Naive thymus-derived CD4-positive, alpha-beta T cell (primary cell): ENCODE results near the gene ZNF213. TPM values are rescaled to one million over a fixed set of nuclear protein-coding genes. Genes with fewer than 3 reads are reported as not detected.

Experiments
- ATAC-seq: fragments of 150-1000 bp; cut with Tn5 transposase; 2 replicates; pipeline ENCODE4 v1.10.0; 2021; ENCODE audit warnings: mild to moderate bottlenecking, moderate library complexity
- CTCF ChIA-PET: fragments of 350-600 bp; sonication (Branson Sonifier 250); formaldehyde crosslinking; loops from one replicate; lab custom pipeline; 2021; ENCODE audit warnings: antibody characterized with exemption; lab: Charles Lee
- POLR2A ChIA-PET: fragments of 350-600 bp; sonication (Branson Sonifier 250); formaldehyde crosslinking; loops from one replicate; lab custom pipeline; 2021; ENCODE audit warnings: antibody characterized with exemption, inconsistent platforms; lab: Charles Lee
- DNase-seq, 9 donors: peaks; one replicate each; pipeline versions ENCODE4 v3.0.0 to v3.0.0-alpha.2; 2020 to 2022; ENCODE audit warnings: mixed read lengths in 1 of 9
- H3K27ac ChIP-seq: one replicate; pipeline ENCODE4 v1.7.0; 2013; ENCODE audit warnings: mild to moderate bottlenecking, low read depth, low read length, moderate library complexity
- H3K27me3 ChIP-seq, 2 donors: one replicate each; pipeline ENCODE4 v1.7.0; 2013; ENCODE audit warnings: low read length in 2 of 2, mild to moderate bottlenecking in 2 of 2, moderate library complexity in 2 of 2; ENCODE audit not compliant: control insufficient read depth in 2 of 2, insufficient read depth in 2 of 2
- H3K36me3 ChIP-seq, 3 experiments: 1 replicate in 2 of 3; 2 replicates in 1 of 3; pipeline ENCODE4 v1.7.0; 2013; ENCODE audit warnings: low read length in 3 of 3, mild to moderate bottlenecking in 3 of 3, moderate library complexity in 1 of 3; ENCODE audit not compliant: insufficient read depth in 3 of 3, control insufficient read depth in 2 of 3
- H3K4me1 ChIP-seq, 2 donors: one replicate each; pipeline ENCODE4 v1.7.0; 2013; ENCODE audit warnings: low read length in 2 of 2, mild to moderate bottlenecking in 2 of 2, moderate library complexity in 1 of 2; ENCODE audit not compliant: control insufficient read depth in 2 of 2, insufficient read depth in 2 of 2
- H3K4me3 ChIP-seq: 2 replicates; pipeline ENCODE4 v1.7.0; 2013; ENCODE audit warnings: mild to moderate bottlenecking, low read length
- H3K9me3 ChIP-seq, 3 experiments: 1 replicate in 2 of 3; 2 replicates in 1 of 3; pipeline ENCODE4 v1.7.0; 2013; ENCODE audit warnings: low read length in 3 of 3; ENCODE audit not compliant: control insufficient read depth in 2 of 3
- H3K27ac Mint-ChIP-seq, 9 donors: one replicate each; pipeline ENCODE4 v1.8.0; 2020 to 2022; ENCODE audit warnings: mixed read lengths in 9 of 9, mild to moderate bottlenecking in 8 of 9, moderate library complexity in 5 of 9, inconsistent platforms in 2 of 9
- H3K27me3 Mint-ChIP-seq, 5 donors: one replicate each; pipeline ENCODE4 v1.8.0; 2021 to 2022; ENCODE audit warnings: mixed read lengths in 5 of 5, mild to moderate bottlenecking in 1 of 5
- H3K36me3 Mint-ChIP-seq, 5 donors: one replicate each; pipeline ENCODE4 v1.8.0; 2020 to 2022; ENCODE audit warnings: mixed read lengths in 5 of 5, mild to moderate bottlenecking in 3 of 5, inconsistent platforms in 1 of 5
- H3K4me1 Mint-ChIP-seq, 7 donors: one replicate each; pipeline ENCODE4 v1.8.0; 2020 to 2022; ENCODE audit warnings: mixed read lengths in 7 of 7, mild to moderate bottlenecking in 3 of 7, inconsistent platforms in 1 of 7
- H3K4me3 Mint-ChIP-seq, 10 donors: one replicate each; pipeline ENCODE4 v1.8.0; 2020 to 2022; ENCODE audit warnings: mild to moderate bottlenecking in 10 of 10, mixed read lengths in 10 of 10, moderate library complexity in 6 of 10, inconsistent platforms in 2 of 10
- H3K9me3 Mint-ChIP-seq, 11 donors: one replicate each; pipeline ENCODE4 v1.8.0; 2020 to 2022; ENCODE audit warnings: mixed read lengths in 11 of 11, mild to moderate bottlenecking in 4 of 11, inconsistent platforms in 1 of 11, moderate library complexity in 1 of 11
- intact Hi-C, 2 donors: fragments of 100-400 bp; cut with micrococcal nuclease; formaldehyde crosslinking; loops; one replicate each; pipeline ENCODE4 v1.15.1; 2023
- polyA plus RNA-seq, 2 donors: library from polyadenylated mRNA; unstranded; fragments of 300-500 nt; fragmentation: Illumina TruSeq; gene quantifications; one replicate each; pipeline ENCODE4 v1.2.3, GENCODE V29; 2021
- total RNA-seq, 6 experiments: library from RNA in 5 of 6; stranded (reverse) in 5 of 6; gene quantifications; 1 replicate in 5 of 6; 2 replicates in 1 of 6; pipeline ENCODE4 v1.2.3 and lab custom pipeline; 2021 to 2026

ZNF213 gene
- total and polyA plus RNA-seq, 7 experiments from 2014 or later, result 1.7 to 14.0 (median 6.5) TPM

DNA sequence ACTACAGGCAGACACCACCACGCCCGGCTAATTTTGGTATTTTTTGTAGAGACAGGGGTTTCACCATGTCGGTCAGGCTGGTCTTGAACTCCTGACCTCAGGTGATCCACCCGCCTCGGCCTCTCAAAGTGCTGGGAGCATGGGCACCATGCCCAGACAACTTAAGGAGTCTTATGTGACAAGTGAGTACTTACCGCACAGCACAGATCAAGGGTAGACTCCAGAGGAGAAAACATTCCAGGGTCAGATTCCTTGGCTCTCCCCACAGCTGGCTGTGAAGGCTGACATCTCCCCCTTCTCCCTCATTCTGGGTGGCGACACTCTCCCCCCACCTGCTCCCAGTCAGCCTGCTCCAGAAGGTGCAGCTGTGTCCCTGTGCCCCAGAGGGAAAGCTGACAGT lies 46.4 kb upstream of the ZNF213 start:
- POLR2A ChIA-PET, result interaction anchor here (0.5 to 1.8 kb wide), 5 partner anchors 13 to 490 kb away, joined by 3 to 12 read pairs (median 4); partner anchors contain the start of gene IL32
- H3K4me3 Mint-ChIP-seq, result peak overlapping the region in 6 of 10 donors; percentile 45 to 76 (median 67)

GRCh38 chr16:3088925-3089716 lies 45.7 kb upstream of the ZNF213 start:
- Mint-ChIP-seq H3K4me1 (peaks cover 20 to 63% (median 47%) of the 10 kb centered on the region in 7 donors), H3K27me3 (no peaks in the 10 kb centered on the region), H3K36me3 (peaks cover 0 to 10% (median 0%) of the 10 kb centered on the region in 5 donors), H3K27ac (peak overlapping the region in 2 of 9 donors; percentile 45 to 48), H3K4me3 (peak overlapping the region in 1 of 10 donors; percentile 14), H3K9me3 (no peaks in the 10 kb centered on the region)
- Histone ChIP-seq H3K36me3 (no peaks in the 10 kb centered on the region), H3K27me3 (no peaks in the 10 kb centered on the region), H3K27ac (no peak overlapping the region), H3K9me3 (no peaks in the 10 kb centered on the region), H3K4me1 (peaks cover 10 to 26% of the 10 kb centered on the region in 2 donors), H3K4me3 (no peak overlapping the region)
- DNase-seq (no peak), ATAC-seq (no peak)
- intact Hi-C loops, result no loop called here
- ChIA-PET POLR2A (interaction anchor here (0.5 to 1.4 kb wide), 6 partner anchors 9 to 489 kb away, joined by 3 to 5 read pairs (median 4); partner anchors contain the start of gene IL32), CTCF (interaction anchor here (0.9 to 2.7 kb wide), 5 partner anchors 10 to 40 kb away, joined by 3 to 12 read pairs (median 5); partner anchors contain the start of gene ZSCAN10)

More for the DNA sequence above, 46.4 kb upstream of the ZNF213 start:
- Mint-ChIP-seq H3K27me3 (no peaks in the 10 kb centered on the region), H3K4me1 (peaks cover 20 to 66% (median 54%) of the 10 kb centered on the region in 7 donors), H3K27ac (peak overlapping the region in 6 of 9 donors; percentile 45 to 83 (median 60)), H3K9me3 (no peaks in the 10 kb centered on the region), H3K36me3 (peaks cover 0 to 14% (median 0%) of the 10 kb centered on the region in 5 donors)
- no peak for DNase-seq
- Histone ChIP-seq H3K36me3 (no peaks in the 10 kb centered on the region), H3K4me1 (peaks cover 10 to 26% of the 10 kb centered on the region in 2 donors), H3K27me3 (no peaks in the 10 kb centered on the region), H3K9me3 (no peaks in the 10 kb centered on the region), H3K4me3 (no peak overlapping the region), H3K27ac (no peak overlapping the region)
- intact Hi-C loops, result no loop called here
- CTCF ChIA-PET, result interaction anchor here (0.9 kb wide), 3 partner anchors 11 to 29 kb away, joined by 3 to 5 read pairs (median 3); partner anchors contain the start of gene ZSCAN10
- ATAC-seq, result no peak

GRCh38 chr16:3089717-3090592 lies 44.9 kb upstream of the ZNF213 start:
- Mint-ChIP-seq H3K4me1 (peaks cover 23 to 65% (median 47%) of the 10 kb centered on the region in 7 donors), H3K27ac (peak overlapping the region in 1 of 9 donors; percentile 83), H3K4me3 (no peak overlapping the region), H3K36me3 (peaks cover 0 to 14% (median 0%) of the 10 kb centered on the region in 5 donors), H3K9me3 (no peaks in the 10 kb centered on the region), H3K27me3 (no peaks in the 10 kb centered on the region)
- no peak overlapping the region for H3K4me3 ChIP-seq
- CTCF ChIA-PET, result interaction anchor here (0.9 to 2.7 kb wide), 3 partner anchors 15 to 58 kb away, joined by 3 to 12 read pairs (median 12); no protein-coding TSS in a partner anchor
- no peak for ATAC-seq
- H3K36me3 ChIP-seq, result no peaks in the 10 kb centered on the region
- H3K27ac ChIP-seq, result no peak overlapping the region
- no peaks in the 10 kb centered on the region for H3K27me3 ChIP-seq
- no peak for DNase-seq
- H3K4me1 ChIP-seq, result peaks cover 18 to 35% of the 10 kb centered on the region in 2 donors
- no peaks in the 10 kb centered on the region for H3K9me3 ChIP-seq
- intact Hi-C loops, result no loop called here
- POLR2A ChIA-PET, result interaction anchor here (0.8 to 1.6 kb wide), 8 partner anchors 8 to 61 kb away, joined by 3 to 15 read pairs (median 4); partner anchors contain the start of gene IL32

- Mint-ChIP-seq H3K4me3 (peak overlapping the region in 1 of 10 donors; percentile 8), H3K27me3 (no peaks in the 10 kb centered on the region), H3K4me1 (peaks cover 22 to 61% (median 46%) of the 10 kb centered on the region in 7 donors), H3K27ac (peak overlapping the region in 6 of 9 donors; percentile 19 to 83 (median 48)), H3K9me3 (no peaks in the 10 kb centered on the region), H3K36me3 (peaks cover 0 to 4% (median 0%) of the 10 kb centered on the region in 5 donors)
- intact Hi-C loops, result no loop called here
- H3K9me3 ChIP-seq, result no peaks in the 10 kb centered on the region
- ChIA-PET POLR2A (interaction anchor here (1.0 to 2.4 kb wide), 5 partner anchors 11 to 26 kb away, joined by 3 to 15 read pairs (median 4); partner anchors contain the start of gene IL32), CTCF (interaction anchor here (0.8 to 2.7 kb wide), 3 partner anchors 10 to 71 kb away, joined by 3 to 12 read pairs (median 3); partner anchors contain the start of gene TNFRSF12A)
- no peak for ATAC-seq
- H3K4me1 ChIP-seq, result peaks cover 32 to 46% of the 10 kb centered on the region in 2 donors
- no peaks in the 10 kb centered on the region for H3K36me3 ChIP-seq
- no peak for DNase-seq
- no peak overlapping the region for H3K27ac ChIP-seq
- no peaks in the 10 kb centered on the region for H3K27me3 ChIP-seq
- H3K4me3 ChIP-seq, result no peak overlapping the region
These were observed 43.3 kb upstream of the ZNF213 start for GRCh38 chr16:3091551-3091950.

DNA sequence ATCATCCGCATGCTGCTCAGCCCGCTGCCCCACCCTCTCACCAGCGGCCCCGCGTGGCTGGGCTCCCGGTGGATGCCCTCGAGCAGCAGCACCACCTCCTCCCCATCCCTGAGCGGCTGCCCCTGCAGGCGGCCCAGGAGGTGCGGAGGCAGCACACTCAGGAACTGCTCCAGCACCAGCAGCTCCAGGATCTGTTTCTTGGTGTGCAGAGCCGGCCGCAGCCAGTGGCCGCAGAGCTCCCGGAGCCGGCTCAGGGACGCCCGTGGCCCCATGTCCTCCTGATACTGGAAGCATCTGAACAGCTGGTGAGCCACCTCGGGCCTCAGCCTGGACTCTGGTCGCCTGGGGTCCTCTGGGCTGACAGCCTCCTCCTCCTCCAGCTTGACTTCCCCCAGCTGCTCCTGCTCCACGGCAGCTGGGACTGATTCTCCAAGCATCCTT lies 42.3 kb upstream of the ZNF213 start:
- Mint-ChIP-seq H3K27ac (peak overlapping the region in 2 of 9 donors; percentile 13 to 83), H3K27me3 (no peaks in the 10 kb centered on the region), H3K9me3 (no peaks in the 10 kb centered on the region), H3K4me3 (no peak overlapping the region), H3K4me1 (peaks cover 18 to 55% (median 45%) of the 10 kb centered on the region in 7 donors), H3K36me3 (peaks cover 0 to 4% (median 0%) of the 10 kb centered on the region in 5 donors)
- Histone ChIP-seq H3K27ac (no peak overlapping the region), H3K27me3 (no peaks in the 10 kb centered on the region), H3K4me1 (peaks cover 23 to 38% of the 10 kb centered on the region in 2 donors), H3K36me3 (no peaks in the 10 kb centered on the region), H3K9me3 (no peaks in the 10 kb centered on the region), H3K4me3 (no peak overlapping the region)
- ChIA-PET CTCF (interaction anchor here (1.1 to 2.8 kb wide), 3 partner anchors 10 to 36 kb away, joined by 4 to 18 read pairs (median 8); no protein-coding TSS in a partner anchor), POLR2A (interaction anchor here (0.5 to 2.4 kb wide), 8 partner anchors 9 to 42 kb away, joined by 3 to 10 read pairs (median 3); partner anchors contain the start of genes IL32 and ZNF213)
- ATAC-seq, result no peak
- no peak for DNase-seq
- intact Hi-C loops, result no loop called here
